NK-92 (cell line): Measurements from ENCODE around the gene SIGMAR1.

Experiments
- DNase-seq: peaks from one replicate; lab custom pipeline; 2025; ENCODE audit not compliant: unreplicated experiment; lab: John Stamatoyannopoulos, UW

SIGMAR1 gene

GRCh38 chr9:34606190-34606589 lies 31.4 kb downstream of the SIGMAR1 start:
- no peak for DNase-seq

- DNase-seq, result no peak
These were observed 33.9 kb downstream of the SIGMAR1 start for GRCh38 chr9:34603610-34604231.

GRCh38 chr9:34601937-34602573 lies 35.5 kb downstream of the SIGMAR1 start:
- no peak for DNase-seq

- no peak for DNase-seq
These were observed 36.7 kb downstream of the SIGMAR1 start for GRCh38 chr9:34600908-34601307.

- DNase-seq, result no peak
These were observed 38.0 kb downstream of the SIGMAR1 start for GRCh38 chr9:34599546-34599945.

- DNase-seq, result no peak
These were observed 43.4 kb downstream of the SIGMAR1 start for GRCh38 chr9:34594177-34594576.

- DNase-seq, result no peak
These were observed 44.5 kb downstream of the SIGMAR1 start for GRCh38 chr9:34592895-34593601.

GRCh38 chr9:34591917-34592866 lies 45.4 kb downstream of the SIGMAR1 start:
- no peak for DNase-seq

GRCh38 chr9:34591248-34591916 lies 46.2 kb downstream of the SIGMAR1 start:
- DNase-seq, result no peak

- no peak for DNase-seq
These were observed 47.0 kb downstream of the SIGMAR1 start for GRCh38 chr9:34590381-34591247.

- DNase-seq, result no peak
These were observed 47.8 kb downstream of the SIGMAR1 start, which contains the start of gene CNTFR for GRCh38 chr9:34589636-34590380. Gene CNTFR (minus strand): TSS chr9:34589724. CDS start chr9:34568981, 20,743 bp downstream.

GRCh38 chr9:34588671-34589635 lies 48.6 kb downstream of the SIGMAR1 start:
- DNase-seq, result no peak

- DNase-seq, result no peak
These were observed 50.3 kb downstream of the SIGMAR1 start for GRCh38 chr9:34587271-34587670.

- DNase-seq, result no peak
These were observed 51.5 kb downstream of the SIGMAR1 start for GRCh38 chr9:34585946-34586669.

- DNase-seq, result no peak
These were observed 52.6 kb downstream of the SIGMAR1 start for GRCh38 chr9:34584970-34585369.
